AG09309 (cell line): ENCODE data around the gene SMARCA2.

ENCODE experiments used
- DNase-seq: peaks from one replicate; pipeline ENCODE4 v3.0.0-alpha.2; 2010; ENCODE audit warnings: low read depth
- H3K4me3 ChIP-seq: 2 replicates; pipeline ENCODE4 v1.5.1; 2011; ENCODE audit warnings: mild to moderate bottlenecking, low read depth, low read length, moderate library complexity; ENCODE audit not compliant: control insufficient read depth
- CTCF ChIP-seq: IDR thresholded peaks from 2 replicates; pipeline ENCODE4 v1.5.1; 2011; ENCODE audit warnings: mild to moderate bottlenecking, low read depth, low read length, inconsistent platforms; ENCODE audit not compliant: insufficient read depth, control insufficient read depth; ENCODE audit errors: missing control alignments

Gene SMARCA2

GRCh38 chr9:2215921-2216441, 200.8 kb downstream of the SMARCA2 start:
- DNase-seq: no peak
- no peak overlapping the region for H3K4me3 ChIP-seq
- no peak for TF ChIP-seq CTCF

- no peak for DNase-seq
- TF ChIP-seq CTCF: no peak
- no peak overlapping the region for H3K4me3 ChIP-seq
These were observed 201.4 kb downstream of the SMARCA2 start for GRCh38 chr9:2216591-2216990.

- no peak for DNase-seq
- no peak overlapping the region for H3K4me3 ChIP-seq
- TF ChIP-seq CTCF: no peak
These were observed 202.4 kb downstream of the SMARCA2 start for GRCh38 chr9:2217540-2217939.

- DNase-seq: no peak
- no peak for TF ChIP-seq CTCF
- no peak overlapping the region for H3K4me3 ChIP-seq
These were observed 204.9 kb downstream of the SMARCA2 start for GRCh38 chr9:2220036-2220435.

- TF ChIP-seq CTCF: no peak
- H3K4me3 ChIP-seq: no peak overlapping the region
- peak; percentile 32 for DNase-seq
These were observed 212.2 kb downstream of the SMARCA2 start for GRCh38 chr9:2227144-2227867.

- no peak for DNase-seq
- peak; percentile 29 for TF ChIP-seq CTCF
- no peak overlapping the region for H3K4me3 ChIP-seq
These were observed 213.0 kb downstream of the SMARCA2 start for GRCh38 chr9:2228132-2228531.
